HuH-7 (cell line): ENCODE measurements around the gene SMPD3.

Experiments
- DNase-seq: peaks from one replicate; pipeline ENCODE4 v3.0.0; 2011; ENCODE audit warnings: low spot score

The SMPD3 gene

GRCh38 chr16:68403177-68403576, 45.1 kb downstream of the SMPD3 start:
- DNase-seq, result no peak

- DNase-seq, result no peak
These were observed 45.6 kb downstream of the SMPD3 start for GRCh38 chr16:68402748-68403040.

- no peak for DNase-seq
These were observed 46.2 kb downstream of the SMPD3 start for GRCh38 chr16:68401871-68402747.

GRCh38 chr16:68400924-68401460, 47.3 kb downstream of the SMPD3 start:
- DNase-seq, result no peak

- no peak for DNase-seq
These were observed 48.0 kb downstream of the SMPD3 start for GRCh38 chr16:68400083-68400923.

GRCh38 chr16:68399456-68399855, 48.9 kb downstream of the SMPD3 start:
- DNase-seq, result no peak

- no peak for DNase-seq
These were observed 50.6 kb downstream of the SMPD3 start for GRCh38 chr16:68397710-68398201.

GRCh38 chr16:68396481-68396880, 51.8 kb downstream of the SMPD3 start:
- peak; percentile 55 for DNase-seq

GRCh38 chr16:68395815-68396214, 52.5 kb downstream of the SMPD3 start:
- no peak for DNase-seq

GRCh38 chr16:68395167-68395786, 53.0 kb downstream of the SMPD3 start:
- no peak for DNase-seq

GRCh38 chr16:68393333-68393732, 55.0 kb downstream of the SMPD3 start:
- DNase-seq, result no peak

GRCh38 chr16:68389750-68390371, 58.4 kb downstream of the SMPD3 start:
- DNase-seq, result no peak

GRCh38 chr16:68389006-68389405, 59.3 kb downstream of the SMPD3 start:
- no peak for DNase-seq

- DNase-seq, result no peak
These were observed 60.2 kb downstream of the SMPD3 start for GRCh38 chr16:68388124-68388523.

- DNase-seq, result no peak
These were observed 61.0 kb downstream of the SMPD3 start for GRCh38 chr16:68387301-68387700.

GRCh38 chr16:68386628-68387027, 61.7 kb downstream of the SMPD3 start:
- DNase-seq, result no peak

- DNase-seq, result no peak
These were observed 62.9 kb downstream of the SMPD3 start for GRCh38 chr16:68385371-68385770.

- DNase-seq, result no peak
These were observed 63.8 kb downstream of the SMPD3 start for GRCh38 chr16:68384288-68385161.

- no peak for DNase-seq
These were observed 64.5 kb downstream of the SMPD3 start for GRCh38 chr16:68383858-68384257.

- DNase-seq, result peak; percentile 85
These were observed 66.0 kb downstream of the SMPD3 start for GRCh38 chr16:68382296-68382718.

- no peak for DNase-seq
These were observed 67.0 kb downstream of the SMPD3 start for GRCh38 chr16:68381363-68381724.
